Neural cell (in vitro differentiated cells): Measurements from ENCODE around the gene CASKIN1.

Experiments
- CTCF ChIP-seq: fragments of 450-650 bp; IDR thresholded peaks from 2 replicates; pipeline ENCODE4 v1.5.1; 2014; ENCODE audit warnings: antibody characterized with exemption, mild to moderate bottlenecking, moderate library complexity; ENCODE audit not compliant: poor library complexity, severe bottlenecking
- POLR2AphosphoS5 ChIP-seq: IDR thresholded peaks from 2 replicates; pipeline ENCODE4 v1.6.1; 2012

GRCh38 chr16:2232094-2232990 is 35.9 kb upstream of the CASKIN1 start:
- TF ChIP-seq POLR2AphosphoS5 (no peak), CTCF (no peak)
